Loucy (cell line): ENCODE measurements around the gene IL34.

ENCODE experiments used
- H2AFZ ChIP-seq: fragments of 200-600 bp; sonication (generic); 2 replicates; pipeline ENCODE4 v1.6.0; 2016; ENCODE audit warnings: antibody characterized with exemption, mild to moderate bottlenecking, low read length, moderate library complexity
- H3F3A ChIP-seq: fragments of 200-600 bp; 2 replicates; pipeline ENCODE4 v1.6.0; 2016; ENCODE audit warnings: antibody characterized with exemption, low read depth, mild to moderate bottlenecking
- H3K27me3 ChIP-seq: fragments of 200-600 bp; sonication (generic); 2 replicates; pipeline ENCODE4 v1.6.1; 2014; ENCODE audit warnings: low read length, mild to moderate bottlenecking; ENCODE audit not compliant: insufficient read depth, poor library complexity, severe bottlenecking
- H3K36me3 ChIP-seq: fragments of 200-600 bp; sonication (generic); 2 replicates; pipeline ENCODE4 v1.6.1; 2016; ENCODE audit warnings: low read length; ENCODE audit not compliant: insufficient read depth
- H3K4me1 ChIP-seq: fragments of 200-600 bp; sonication (generic); 2 replicates; pipeline ENCODE4 v1.5.1; 2014; ENCODE audit warnings: low read length, mild to moderate bottlenecking; ENCODE audit not compliant: insufficient read depth, poor library complexity, severe bottlenecking
- H3K4me2 ChIP-seq: fragments of 200-600 bp; sonication (generic); 2 replicates; pipeline ENCODE4 v1.6.0; 2014; ENCODE audit warnings: antibody characterized with exemption, low read length, low read depth, mild to moderate bottlenecking; ENCODE audit not compliant: poor library complexity, severe bottlenecking
- H3K4me3 ChIP-seq: fragments of 200-600 bp; sonication (generic); 2 replicates; pipeline ENCODE4 v1.5.1; 2014; ENCODE audit warnings: low read length, mild to moderate bottlenecking, mixed read lengths; ENCODE audit not compliant: poor library complexity, severe bottlenecking
- H3K79me2 ChIP-seq: fragments of 200-600 bp; sonication (generic); 2 replicates; pipeline ENCODE4 v1.6.1; 2014; ENCODE audit warnings: low read length; ENCODE audit not compliant: insufficient read depth
- H3K9ac ChIP-seq: fragments of 200-600 bp; sonication (generic); 2 replicates; pipeline ENCODE4 v1.6.0; 2014; ENCODE audit warnings: mild to moderate bottlenecking, low read depth, low read length, moderate library complexity; ENCODE audit not compliant: poor library complexity, severe bottlenecking
- H3K9me2 ChIP-seq: fragments of 200-600 bp; sonication (generic); replicated peaks from 2 replicates; pipeline ENCODE4 v1.6.1; 2016; ENCODE audit warnings: low read depth, low read length, mixed read lengths
- H3K9me3 ChIP-seq: fragments of 200-600 bp; sonication (generic); 2 replicates; pipeline ENCODE4 v1.6.1; 2014; ENCODE audit warnings: mild to moderate bottlenecking, antibody characterized with exemption, low read length, low read depth; ENCODE audit not compliant: insufficient read depth
- H4K20me1 ChIP-seq: fragments of 200-600 bp; sonication (generic); 2 replicates; pipeline ENCODE4 v1.6.0; 2014; ENCODE audit warnings: antibody characterized with exemption, low read length, mild to moderate bottlenecking; ENCODE audit not compliant: insufficient read depth, poor library complexity, severe bottlenecking
- CTCF ChIP-seq: fragments of 200-600 bp; sonication (generic); conservative IDR thresholded peaks from 2 replicates; pipeline ENCODE4 v1.5.1; 2014; ENCODE audit warnings: mild to moderate bottlenecking, antibody characterized with exemption, low read length
- EZH2phosphoT487 ChIP-seq: fragments of 200-600 bp; IDR thresholded peaks from 2 replicates; pipeline ENCODE4 v1.6.1; 2018; ENCODE audit warnings: antibody characterized with exemption, mild to moderate bottlenecking, moderate library complexity, borderline replicate concordance

The IL34 gene

GRCh38 chr16:70696952-70697593 lies 50.7 kb downstream of the IL34 start:
- no peaks in the 10 kb centered on the region for H3F3A ChIP-seq
- H3K79me2 ChIP-seq, result 0 out of 2 replicates have a peak, but pooled peaks cover 4% of the 10 kb centered on the region
- H3K9me2 ChIP-seq, result no peaks in the 10 kb centered on the region
- no peaks in the 10 kb centered on the region for H4K20me1 ChIP-seq
- H3K9ac ChIP-seq, result peak overlapping the region; percentile 74
- no peak overlapping the region for H2AFZ ChIP-seq
- H3K27me3 ChIP-seq, result no peaks in the 10 kb centered on the region
- H3K9me3 ChIP-seq, result no peaks in the 10 kb centered on the region
- peak overlapping the region; percentile 50 for H3K4me3 ChIP-seq
- TF ChIP-seq EZH2phosphoT487 (no peak), CTCF (no peak)
- H3K4me2 ChIP-seq, result peak overlapping the region; percentile 68
- peaks cover 3% of the 10 kb centered on the region; the same call in 1 of the 2 replicates for H3K36me3 ChIP-seq
- peaks cover 73% of the 10 kb centered on the region for H3K4me1 ChIP-seq

GRCh38 chr16:70697594-70698170 lies 51.3 kb downstream of the IL34 start:
- Histone ChIP-seq H3F3A (no peaks in the 10 kb centered on the region), H3K4me1 (peaks cover 68% of the 10 kb centered on the region), H3K27me3 (no peaks in the 10 kb centered on the region), H3K9me2 (no peaks in the 10 kb centered on the region), H4K20me1 (no peaks in the 10 kb centered on the region), H2AFZ (no peak overlapping the region), H3K9ac (peak overlapping the region; percentile 74), H3K4me2 (peak overlapping the region; percentile 68), H3K4me3 (peak overlapping the region; percentile 50), H3K79me2 (0 out of 2 replicates have a peak, but pooled peaks cover 4% of the 10 kb centered on the region), H3K36me3 (peaks cover 3% of the 10 kb centered on the region; the same call in 1 of the 2 replicates), H3K9me3 (no peaks in the 10 kb centered on the region)
- TF ChIP-seq CTCF (no peak), EZH2phosphoT487 (no peak)

GRCh38 chr16:70698901-70699300 lies 52.5 kb downstream of the IL34 start:
- Histone ChIP-seq H3K4me3 (no peak overlapping the region), H3K9me3 (no peaks in the 10 kb centered on the region), H3K9ac (peak overlapping the region; percentile 62), H3F3A (no peaks in the 10 kb centered on the region), H3K36me3 (peaks cover 3% of the 10 kb centered on the region; the same call in 1 of the 2 replicates), H3K9me2 (no peaks in the 10 kb centered on the region), H3K27me3 (no peaks in the 10 kb centered on the region), H4K20me1 (no peaks in the 10 kb centered on the region), H3K4me1 (peaks cover 72% of the 10 kb centered on the region), H3K79me2 (0 out of 2 replicates have a peak, but pooled peaks cover 4% of the 10 kb centered on the region), H3K4me2 (no peak overlapping the region), H2AFZ (no peak overlapping the region)
- no peak for TF ChIP-seq CTCF
- no peak for TF ChIP-seq EZH2phosphoT487
